CD8-positive, alpha-beta memory T cell (primary cell): ENCODE measurements around the gene COG8. TPM values are rescaled to one million over a fixed set of nuclear protein-coding genes. Genes with fewer than 3 reads are reported as not detected.
A peak's percentile ranks its signal among the peaks of the same experiment; 100 is the strongest.

Experiments
- CTCF ChIA-PET: fragments of 350-600 bp; sonication (Branson Sonifier 250); formaldehyde crosslinking; loops from one replicate; lab custom pipeline; 2021; ENCODE audit warnings: antibody characterized with exemption; lab: Charles Lee
- POLR2A ChIA-PET: fragments of 350-600 bp; sonication (Branson Sonifier 250); formaldehyde crosslinking; loops from one replicate; lab custom pipeline; 2021; ENCODE audit warnings: antibody characterized with exemption; lab: Charles Lee
- DNase-seq, 5 donors: peaks; one replicate each; pipeline versions ENCODE4 v3.0.0 to v3.0.0-alpha.2; 2020 to 2022; ENCODE audit warnings: mixed read lengths in 1 of 5
- H3K27ac ChIP-seq: one replicate; pipeline ENCODE4 v1.7.0; 2013; ENCODE audit warnings: low read depth, mild to moderate bottlenecking, low read length, moderate library complexity
- H3K27me3 ChIP-seq: 2 replicates; pipeline ENCODE4 v1.7.0; 2013; ENCODE audit warnings: low read length, mild to moderate bottlenecking; ENCODE audit not compliant: insufficient read depth, poor library complexity, severe bottlenecking
- H3K36me3 ChIP-seq: 2 replicates; pipeline ENCODE4 v1.7.0; 2013; ENCODE audit warnings: mild to moderate bottlenecking, low read length, moderate library complexity; ENCODE audit not compliant: insufficient read depth
- H3K4me1 ChIP-seq: 2 replicates; pipeline ENCODE4 v1.7.0; 2013; ENCODE audit warnings: mild to moderate bottlenecking, low read length, moderate library complexity; ENCODE audit not compliant: insufficient read depth
- H3K4me3 ChIP-seq: 2 replicates; pipeline ENCODE4 v1.7.0; 2013; ENCODE audit warnings: mild to moderate bottlenecking, low read length
- H3K9me3 ChIP-seq: 2 replicates; pipeline ENCODE4 v1.7.0; 2013; ENCODE audit warnings: mild to moderate bottlenecking, low read length
- H3K27ac Mint-ChIP-seq, 8 donors: one replicate each; pipeline ENCODE4 v1.8.0; 2020 to 2021; ENCODE audit warnings: mixed read lengths in 8 of 8, mild to moderate bottlenecking in 6 of 8, inconsistent platforms in 3 of 8, moderate library complexity in 3 of 8
- H3K27me3 Mint-ChIP-seq, 2 donors: one replicate each; pipeline ENCODE4 v1.8.0; 2020 to 2021; ENCODE audit warnings: mixed read lengths in 2 of 2, mild to moderate bottlenecking in 1 of 2, moderate library complexity in 1 of 2
- H3K36me3 Mint-ChIP-seq, 3 donors: one replicate each; pipeline ENCODE4 v1.8.0; 2020 to 2021; ENCODE audit warnings: mixed read lengths in 3 of 3, inconsistent platforms in 1 of 3, mild to moderate bottlenecking in 1 of 3
- H3K4me1 Mint-ChIP-seq, 3 donors: one replicate each; pipeline ENCODE4 v1.8.0; 2020 to 2021; ENCODE audit warnings: mixed read lengths in 3 of 3, inconsistent platforms in 1 of 3, mild to moderate bottlenecking in 1 of 3
- H3K4me3 Mint-ChIP-seq, 7 donors: one replicate each; pipeline ENCODE4 v1.8.0; 2020 to 2021; ENCODE audit warnings: mixed read lengths in 7 of 7, mild to moderate bottlenecking in 6 of 7, moderate library complexity in 4 of 7, inconsistent platforms in 2 of 7
- H3K9me3 Mint-ChIP-seq, 5 donors: one replicate each; pipeline ENCODE4 v1.8.0; 2020 to 2022; ENCODE audit warnings: mixed read lengths in 5 of 5, mild to moderate bottlenecking in 3 of 5, moderate library complexity in 2 of 5, inconsistent platforms in 1 of 5
- polyA plus RNA-seq: library from polyadenylated mRNA; unstranded; fragments of 300-500 nt; fragmentation: Illumina TruSeq; gene quantifications from one replicate; pipeline ENCODE4 v1.2.3, GENCODE V29; 2021
- total RNA-seq, 2 experiments: library from RNA; stranded (reverse); gene quantifications; one replicate each; pipeline ENCODE4 v1.2.3, GENCODE V29; 2021

Gene COG8, protein sequence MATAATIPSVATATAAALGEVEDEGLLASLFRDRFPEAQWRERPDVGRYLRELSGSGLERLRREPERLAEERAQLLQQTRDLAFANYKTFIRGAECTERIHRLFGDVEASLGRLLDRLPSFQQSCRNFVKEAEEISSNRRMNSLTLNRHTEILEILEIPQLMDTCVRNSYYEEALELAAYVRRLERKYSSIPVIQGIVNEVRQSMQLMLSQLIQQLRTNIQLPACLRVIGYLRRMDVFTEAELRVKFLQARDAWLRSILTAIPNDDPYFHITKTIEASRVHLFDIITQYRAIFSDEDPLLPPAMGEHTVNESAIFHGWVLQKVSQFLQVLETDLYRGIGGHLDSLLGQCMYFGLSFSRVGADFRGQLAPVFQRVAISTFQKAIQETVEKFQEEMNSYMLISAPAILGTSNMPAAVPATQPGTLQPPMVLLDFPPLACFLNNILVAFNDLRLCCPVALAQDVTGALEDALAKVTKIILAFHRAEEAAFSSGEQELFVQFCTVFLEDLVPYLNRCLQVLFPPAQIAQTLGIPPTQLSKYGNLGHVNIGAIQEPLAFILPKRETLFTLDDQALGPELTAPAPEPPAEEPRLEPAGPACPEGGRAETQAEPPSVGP
- 10 to 100 TPM; 38.1 to 40.0 TPM for total RNA-seq
- polyA plus RNA-seq: 42.3 TPM

DNA sequence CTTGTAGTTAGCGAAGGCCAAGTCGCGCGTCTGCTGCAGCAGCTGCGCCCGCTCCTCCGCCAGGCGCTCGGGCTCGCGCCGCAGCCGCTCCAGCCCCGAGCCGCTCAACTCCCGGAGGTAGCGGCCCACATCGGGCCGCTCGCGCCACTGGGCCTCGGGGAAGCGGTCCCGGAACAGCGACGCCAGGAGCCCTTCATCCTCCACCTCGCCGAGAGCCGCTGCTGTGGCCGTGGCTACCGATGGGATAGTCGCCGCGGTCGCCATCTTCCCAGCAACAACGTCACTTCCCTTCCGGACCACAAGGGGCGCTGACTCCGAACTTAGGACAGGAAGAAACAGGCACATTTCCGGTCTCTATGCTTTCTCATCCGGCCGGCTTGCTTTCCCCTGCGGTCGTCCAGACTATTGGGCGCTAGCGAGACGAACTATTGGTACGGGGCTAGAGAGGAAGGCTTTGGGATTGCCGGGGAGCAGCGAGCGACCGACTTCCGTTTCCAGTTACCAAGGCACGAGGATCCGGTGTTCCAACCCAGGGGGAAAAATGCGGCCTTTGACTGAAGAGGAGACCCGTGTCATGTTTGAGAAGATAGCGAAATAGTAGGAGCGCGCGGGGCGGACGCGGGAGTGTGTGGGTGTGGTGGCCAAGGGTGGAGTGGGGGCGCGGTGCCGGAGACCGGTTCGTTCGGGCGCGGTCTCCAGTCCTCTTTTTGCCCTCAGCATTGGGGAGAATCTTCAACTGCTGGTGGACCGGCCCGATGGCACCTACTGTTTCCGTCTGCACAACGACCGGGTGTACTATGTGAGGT, at the start of gene COG8, which contains the start of gene NIP7:
Gene COG8, minus strand, starts transcription at position 276 of the 806 bp plus-strand sequence. Its CDS starts 12 bp downstream, at position 264.
Gene NIP7, plus strand, starts transcription at position 484 of the 806 bp plus-strand sequence. Its CDS starts 58 bp downstream, at position 542.
- Histone ChIP-seq H3K4me3 (peak within 1 kb of the TSS; percentile 86), H3K4me1 (peaks cover 32% of the 10 kb centered on the region), H3K27ac (peak within 1 kb of the TSS; percentile 70), H3K36me3 (peaks cover 22% of the 10 kb centered on the region), H3K27me3 (no peaks in the 10 kb centered on the region), H3K9me3 (no peaks in the 10 kb centered on the region)
- DNase-seq: peak; percentile 84 to 92 (median 89)
- H3K27ac Mint-ChIP-seq: peak within 1 kb of the TSS; percentile 88 to 100 (median 98)
- peak within 1 kb of the TSS; percentile 98 to 100 (median 99) for H3K4me3 Mint-ChIP-seq
- no peaks in the 10 kb centered on the region for H3K27me3 Mint-ChIP-seq
- ChIA-PET POLR2A (interaction anchor here (0.5 to 2.8 kb wide), 8 partner anchors 10 to 395 kb away, joined by 3 to 20 read pairs (median 3); partner anchors contain the start of gene PDF), CTCF (interaction anchor here (0.9 to 3.2 kb wide), 9 partner anchors 10 to 46 kb away, joined by 3 to 32 read pairs (median 3); partner anchors contain the start of genes PDF and TERF2)
- H3K4me1 Mint-ChIP-seq: peaks cover 43 to 63% (median 60%) of the 10 kb centered on the region in 3 donors
- no peaks in the 10 kb centered on the region for H3K9me3 Mint-ChIP-seq
- H3K36me3 Mint-ChIP-seq: peaks cover 0 to 66% (median 8%) of the 10 kb centered on the region in 3 donors

DNA sequence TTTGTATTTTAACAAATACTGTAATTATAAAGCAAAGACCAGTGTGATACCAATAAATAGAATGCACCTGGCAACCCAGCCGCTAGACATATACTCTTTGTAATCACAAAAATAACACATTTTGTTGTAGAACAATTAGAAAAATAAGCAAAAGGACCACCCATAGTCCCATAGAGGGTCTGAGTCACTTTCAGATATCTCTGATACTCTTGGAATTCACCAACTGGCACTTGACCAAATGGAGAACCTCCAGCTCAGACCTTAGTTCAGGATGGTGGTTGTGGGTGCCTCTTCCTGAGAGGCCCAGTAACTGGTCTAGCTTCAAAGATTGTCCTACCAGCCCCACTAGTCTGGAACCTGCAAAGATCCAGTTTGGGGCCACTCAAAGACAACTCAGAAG, 47.2 kb upstream of the COG8 start:
- peak overlapping the region; percentile 84 for H3K27ac ChIP-seq
- H3K36me3 Mint-ChIP-seq: peaks cover 0 to 31% (median 6%) of the 10 kb centered on the region in 3 donors
- ChIA-PET CTCF (interaction anchor here (0.9 to 1.4 kb wide), 2 partner anchors 9 kb away, joined by 3 to 10 read pairs; no protein-coding TSS in a partner anchor), POLR2A (interaction anchor here (1.0 kb wide), 1 partner anchor 10 kb away, joined by 7 read pairs; no protein-coding TSS in a partner anchor)
- no peaks in the 10 kb centered on the region for H3K27me3 Mint-ChIP-seq
- H3K4me3 Mint-ChIP-seq: peak overlapping the region; percentile 84 to 97 (median 91)
- H3K4me3 ChIP-seq: no peak overlapping the region
- H3K27ac Mint-ChIP-seq: peak overlapping the region in 6 of 8 donors; percentile 29 to 96 (median 92)
- no peak for DNase-seq
- no peaks in the 10 kb centered on the region for H3K9me3 Mint-ChIP-seq
- peaks cover 24% of the 10 kb centered on the region for H3K4me1 ChIP-seq
- no peaks in the 10 kb centered on the region for H3K27me3 ChIP-seq
- no peaks in the 10 kb centered on the region for H3K9me3 ChIP-seq
- H3K4me1 Mint-ChIP-seq: peaks cover 31 to 38% (median 37%) of the 10 kb centered on the region in 3 donors
- H3K36me3 ChIP-seq: peaks cover 12% of the 10 kb centered on the region

DNA sequence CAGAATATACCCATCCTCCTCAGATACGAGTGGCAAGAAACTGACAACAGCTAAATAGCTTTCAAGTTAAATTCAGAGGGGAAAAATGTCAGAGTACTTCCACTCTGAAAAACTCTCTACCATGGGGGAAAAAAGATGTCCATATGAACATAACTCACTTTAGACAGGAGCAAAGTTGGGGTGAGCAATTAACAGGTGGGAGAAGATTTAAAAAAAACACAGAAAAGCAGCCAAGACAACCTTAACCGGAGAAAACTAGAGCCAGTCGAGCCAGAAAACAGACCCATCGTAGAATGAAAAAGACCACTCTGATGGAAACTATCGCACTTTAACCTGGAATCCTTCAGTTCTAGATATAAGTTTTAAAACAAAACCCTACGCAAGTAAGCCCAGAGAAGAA, 45.6 kb upstream of the COG8 start:
- Histone ChIP-seq H3K27ac (peak overlapping the region; percentile 84), H3K4me1 (peaks cover 24% of the 10 kb centered on the region), H3K9me3 (no peaks in the 10 kb centered on the region), H3K36me3 (peaks cover 18% of the 10 kb centered on the region), H3K27me3 (no peaks in the 10 kb centered on the region), H3K4me3 (peak overlapping the region; percentile 57)
- no peak for DNase-seq
- CTCF ChIA-PET: interaction anchor here (0.8 to 1.6 kb wide), 4 partner anchors 15 to 267 kb away, joined by 3 to 4 read pairs (median 3); no protein-coding TSS in a partner anchor
- POLR2A ChIA-PET: interaction anchor here (0.6 to 1.9 kb wide), 3 partner anchors 45 to 1148 kb away, joined by 3 to 5 read pairs (median 3); partner anchors contain the start of gene PDF
- H3K27me3 Mint-ChIP-seq: no peaks in the 10 kb centered on the region
- peak overlapping the region; percentile 84 to 97 (median 88) for H3K4me3 Mint-ChIP-seq
- peak overlapping the region; percentile 91 to 99 (median 94) for H3K27ac Mint-ChIP-seq
- peaks cover 0 to 46% (median 6%) of the 10 kb centered on the region in 3 donors for H3K36me3 Mint-ChIP-seq
- H3K9me3 Mint-ChIP-seq: no peaks in the 10 kb centered on the region
- peaks cover 31 to 38% (median 37%) of the 10 kb centered on the region in 3 donors for H3K4me1 Mint-ChIP-seq

DNA sequence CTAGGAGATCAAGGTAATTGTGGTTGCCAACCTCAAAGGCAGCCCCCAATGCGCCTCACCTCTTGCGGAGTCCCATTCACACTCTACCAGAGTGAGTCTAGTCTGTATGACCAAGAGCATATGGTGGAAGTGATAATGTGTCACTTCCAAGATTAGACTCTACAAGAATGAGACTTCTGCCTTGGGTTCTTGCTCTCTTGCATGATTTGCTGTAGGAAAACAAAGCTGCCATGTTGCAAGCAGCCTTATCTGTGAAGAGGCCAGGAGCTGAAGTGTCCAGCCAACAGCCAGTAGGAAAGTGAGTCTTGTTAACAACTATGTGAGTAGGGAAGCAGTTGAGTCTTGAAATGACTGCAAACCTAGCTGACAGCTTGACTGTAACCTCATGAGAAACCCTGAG, 43.1 kb upstream of the COG8 start:
- no peaks in the 10 kb centered on the region for H3K9me3 Mint-ChIP-seq
- Histone ChIP-seq H3K4me1 (peaks cover 24% of the 10 kb centered on the region), H3K27ac (no peak overlapping the region), H3K36me3 (peaks cover 26% of the 10 kb centered on the region), H3K27me3 (no peaks in the 10 kb centered on the region), H3K4me3 (no peak overlapping the region), H3K9me3 (no peaks in the 10 kb centered on the region)
- POLR2A ChIA-PET: interaction anchor here (1.2 kb wide), 1 partner anchor 42 kb away, joined by 3 read pairs; no protein-coding TSS in a partner anchor
- H3K27ac Mint-ChIP-seq: peak overlapping the region in 7 of 8 donors; percentile 10 to 83 (median 52)
- H3K4me3 Mint-ChIP-seq: peak overlapping the region in 2 of 7 donors; percentile 33 to 56
- peaks cover 34 to 45% (median 37%) of the 10 kb centered on the region in 3 donors for H3K4me1 Mint-ChIP-seq
- H3K27me3 Mint-ChIP-seq: no peaks in the 10 kb centered on the region
- H3K36me3 Mint-ChIP-seq: peaks cover 0 to 69% (median 15%) of the 10 kb centered on the region in 3 donors
- CTCF ChIA-PET: interaction anchor here (1.6 kb wide), 1 partner anchor 13 kb away, joined by 5 read pairs; no protein-coding TSS in a partner anchor
- no peak for DNase-seq

DNA sequence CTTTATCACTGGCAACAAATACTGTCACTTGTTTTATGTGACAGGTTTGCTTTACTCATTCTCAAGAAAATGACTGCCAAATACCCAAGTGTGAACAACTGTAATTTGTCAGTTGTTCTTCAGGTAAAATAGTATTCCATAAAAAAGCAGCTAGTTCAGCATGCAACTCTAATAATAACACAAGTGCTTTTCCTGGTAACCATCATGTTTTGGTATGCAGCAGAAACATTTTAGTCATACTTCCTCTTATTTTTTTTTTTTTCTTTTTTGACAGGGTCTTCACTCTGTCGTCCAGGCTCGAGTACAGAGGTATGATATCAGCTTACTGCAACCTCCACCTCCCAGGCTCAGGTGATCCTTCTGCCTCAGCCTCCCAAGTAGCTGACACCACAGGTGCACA, 41.9 kb upstream of the COG8 start:
- CTCF ChIA-PET: interaction anchor here (1.6 kb wide), 1 partner anchor 15 kb away, joined by 5 read pairs; no protein-coding TSS in a partner anchor

DNA sequence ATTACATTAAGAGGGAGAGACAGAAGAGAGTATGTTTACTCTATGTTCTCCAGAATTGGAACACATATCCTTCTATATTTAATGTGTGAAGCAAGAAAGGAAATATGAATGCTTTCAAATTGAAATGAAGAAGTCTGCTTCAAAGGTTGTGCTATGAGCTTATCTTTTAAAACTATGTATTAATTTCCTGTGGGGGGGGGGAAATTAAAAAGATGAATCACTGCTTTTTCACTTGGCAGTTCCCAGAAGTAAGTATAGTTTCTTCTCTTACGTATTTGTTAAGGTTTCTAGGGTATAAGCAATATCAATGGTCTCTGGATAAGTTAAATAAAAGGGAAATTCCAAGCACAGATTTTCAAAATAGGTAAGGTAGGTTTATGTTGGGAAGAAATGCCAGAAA, 39.4 kb upstream of the COG8 start:
- Mint-ChIP-seq H3K4me3 (no peak overlapping the region), H3K27me3 (no peaks in the 10 kb centered on the region), H3K36me3 (peaks cover 0 to 70% (median 15%) of the 10 kb centered on the region in 3 donors), H3K4me1 (peaks cover 18 to 32% (median 23%) of the 10 kb centered on the region in 3 donors), H3K9me3 (no peaks in the 10 kb centered on the region), H3K27ac (peak overlapping the region in 3 of 8 donors; percentile 32 to 82 (median 67))
- DNase-seq: no peak
- POLR2A ChIA-PET: interaction anchor here (0.6 to 0.7 kb wide), 2 partner anchors 23 to 375 kb away, joined by 3 to 6 read pairs; no protein-coding TSS in a partner anchor
- peaks cover 26% of the 10 kb centered on the region for H3K36me3 ChIP-seq
- no peaks in the 10 kb centered on the region for H3K9me3 ChIP-seq
- H3K27ac ChIP-seq: no peak overlapping the region
- peaks cover 2% of the 10 kb centered on the region for H3K4me1 ChIP-seq
- no peak overlapping the region for H3K4me3 ChIP-seq
- no peaks in the 10 kb centered on the region for H3K27me3 ChIP-seq
- CTCF ChIA-PET: interaction anchor here (2.3 kb wide), 1 partner anchor 17 kb away, joined by 8 read pairs; no protein-coding TSS in a partner anchor

More for the DNA sequence above, 41.9 kb upstream of the COG8 start:
- H3K27me3 Mint-ChIP-seq: no peaks in the 10 kb centered on the region
- peaks cover 0 to 73% (median 15%) of the 10 kb centered on the region in 3 donors for H3K36me3 Mint-ChIP-seq
- POLR2A ChIA-PET: no interaction called here
- peak overlapping the region in 1 of 8 donors; percentile 17 for H3K27ac Mint-ChIP-seq
- peaks cover 33 to 45% (median 37%) of the 10 kb centered on the region in 3 donors for H3K4me1 Mint-ChIP-seq
- no peaks in the 10 kb centered on the region for H3K9me3 Mint-ChIP-seq
- Histone ChIP-seq H3K9me3 (no peaks in the 10 kb centered on the region), H3K27me3 (no peaks in the 10 kb centered on the region), H3K27ac (no peak overlapping the region), H3K36me3 (peaks cover 26% of the 10 kb centered on the region), H3K4me1 (peaks cover 18% of the 10 kb centered on the region), H3K4me3 (no peak overlapping the region)
- no peak for DNase-seq
- H3K4me3 Mint-ChIP-seq: no peak overlapping the region
